Mammary epithelial cell (primary cell): ENCODE data around the gene CFAP74.

Source experiments
- EZH2 ChIP-seq: IDR thresholded peaks from 2 replicates; pipeline ENCODE4 v1.6.1; 2012; ENCODE audit warnings: low read length, inconsistent platforms, borderline replicate concordance
- TF ChIP-seq, protein P1 (sequence below), 2 donors: IDR thresholded peaks in 1 of 2; conservative IDR thresholded peaks in 1 of 2; 2 replicates each; pipeline ENCODE4 v1.5.1; 2011 to 2012; ENCODE audit warnings: inconsistent platforms in 2 of 2, low read length in 2 of 2, mild to moderate bottlenecking in 2 of 2, control low read depth in 1 of 2, low read depth in 1 of 2; ENCODE audit not compliant: insufficient read depth in 1 of 2; ENCODE audit errors: extremely low read depth in 1 of 2

DNA sequence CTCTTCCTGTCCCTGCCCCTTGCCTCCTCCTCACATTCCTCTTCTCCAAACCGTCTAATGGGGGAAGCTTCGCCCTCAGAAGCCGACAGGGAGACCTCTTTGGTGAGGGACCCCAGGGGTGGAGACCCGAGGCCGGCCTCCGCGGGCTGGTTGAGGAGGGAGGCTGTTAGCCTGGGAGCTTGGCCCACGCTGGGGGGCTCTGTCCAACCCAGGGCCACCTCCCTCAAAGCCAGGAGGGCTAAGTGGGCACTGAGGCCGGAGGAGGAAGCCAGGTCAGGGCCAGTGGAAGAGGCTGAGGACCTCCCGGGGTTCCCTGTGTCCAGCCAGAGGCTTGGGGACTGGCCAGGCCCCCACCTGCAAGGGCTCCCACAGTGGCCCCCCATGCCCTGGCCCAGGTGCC is 20.9 kb upstream of the CFAP74 start:
- no peak for TF ChIP-seq EZH2
- TF ChIP-seq, protein P1, sequence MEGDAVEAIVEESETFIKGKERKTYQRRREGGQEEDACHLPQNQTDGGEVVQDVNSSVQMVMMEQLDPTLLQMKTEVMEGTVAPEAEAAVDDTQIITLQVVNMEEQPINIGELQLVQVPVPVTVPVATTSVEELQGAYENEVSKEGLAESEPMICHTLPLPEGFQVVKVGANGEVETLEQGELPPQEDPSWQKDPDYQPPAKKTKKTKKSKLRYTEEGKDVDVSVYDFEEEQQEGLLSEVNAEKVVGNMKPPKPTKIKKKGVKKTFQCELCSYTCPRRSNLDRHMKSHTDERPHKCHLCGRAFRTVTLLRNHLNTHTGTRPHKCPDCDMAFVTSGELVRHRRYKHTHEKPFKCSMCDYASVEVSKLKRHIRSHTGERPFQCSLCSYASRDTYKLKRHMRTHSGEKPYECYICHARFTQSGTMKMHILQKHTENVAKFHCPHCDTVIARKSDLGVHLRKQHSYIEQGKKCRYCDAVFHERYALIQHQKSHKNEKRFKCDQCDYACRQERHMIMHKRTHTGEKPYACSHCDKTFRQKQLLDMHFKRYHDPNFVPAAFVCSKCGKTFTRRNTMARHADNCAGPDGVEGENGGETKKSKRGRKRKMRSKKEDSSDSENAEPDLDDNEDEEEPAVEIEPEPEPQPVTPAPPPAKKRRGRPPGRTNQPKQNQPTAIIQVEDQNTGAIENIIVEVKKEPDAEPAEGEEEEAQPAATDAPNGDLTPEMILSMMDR (conservative IDR thresholded peaks at IDR 0.05 in 1 of 2, IDR thresholded peaks at IDR 0.05 in 1 of 2; ENCODE audit: extremely low read depth in 1 of 2, insufficient read depth in 1 of 2, low read depth in 1 of 2, low read length in 2 of 2): no peak
